GM12892 (cell line): ENCODE measurements around the gene USF2.

Source experiments
- POLR2A ChIP-seq: IDR thresholded peaks from 2 replicates; pipeline ENCODE4 v1.6.1; 2011; ENCODE audit warnings: low read depth, low read length, control low read depth
- TAF1 ChIP-seq: IDR thresholded peaks from 2 replicates; pipeline ENCODE4 v1.6.1; 2011; ENCODE audit warnings: low read depth, mild to moderate bottlenecking, control low read depth, low read length, borderline replicate concordance

- no peak for TF ChIP-seq POLR2A
- no peak for TF ChIP-seq TAF1
Observed at GRCh38 chr19:35310331-35310730, 41.6 kb downstream of the USF2 start.
